A549 (cell line): Measurements from ENCODE around the gene SMIM43. TPM values are rescaled to one million over a fixed set of nuclear protein-coding genes. Genes with fewer than 3 reads are reported as not detected.

Source experiments
- ATOH8 ChIP-seq: fragments of 250-450 bp; sonication (Bioruptor Pico); IDR thresholded peaks from 2 replicates; pipeline ENCODE4 v1.5.0; 2020; ENCODE audit warnings: low read depth, mild to moderate bottlenecking, moderate library complexity
- BCL3 ChIP-seq: fragments of >200 bp; sonication (Bioruptor Twin); formaldehyde crosslinking; IDR thresholded peaks from 3 replicates; pipeline ENCODE4 v1.6.1; 2016
- CBX8 ChIP-seq: fragments of 200-600 bp; sonication (generic); IDR thresholded peaks from 2 replicates; pipeline ENCODE4 v1.6.1; 2016
- CHD2 ChIP-seq: fragments of 150-350 bp; IDR thresholded peaks from 2 replicates; pipeline ENCODE4 v1.6.1; 2014; ENCODE audit warnings: low read length; ENCODE audit not compliant: partially characterized antibody
- CTCF ChIP-seq: fragments of >200 bp; sonication (Bioruptor Twin); formaldehyde crosslinking; IDR thresholded peaks from 3 replicates; pipeline ENCODE4 v1.5.1; 2016
- E2F6 ChIP-seq: IDR thresholded peaks from 2 replicates; pipeline ENCODE4 v1.6.1; 2012; ENCODE audit warnings: low read depth, borderline replicate concordance
- EHF ChIP-seq: fragments of 250-450 bp; sonication (Bioruptor Pico); IDR thresholded peaks from 2 replicates; pipeline ENCODE4 v1.5.0; 2020; ENCODE audit warnings: mild to moderate bottlenecking
- EHMT2 ChIP-seq: fragments of 200-600 bp; sonication (generic); IDR thresholded peaks from 2 replicates; pipeline ENCODE4 v1.6.1; 2016; ENCODE audit warnings: antibody characterized with exemption, low read depth, mild to moderate bottlenecking, moderate library complexity
- ELK1 ChIP-seq: fragments of 150-350 bp; IDR thresholded peaks from 2 replicates; pipeline ENCODE4 v1.6.1; 2014; ENCODE audit warnings: low read depth, mild to moderate bottlenecking, low read length
- FOSL2 ChIP-seq, 2 experiments: fragments of 450-650 bp in 1 of 2; fragments of >200 bp in 1 of 2; sonication (Bioruptor Twin) in 1 of 2; formaldehyde crosslinking; IDR thresholded peaks; 2 replicates each; pipeline versions ENCODE4 v1.5.0 to v1.6.1; 2016 to 2020; ENCODE audit warnings: mild to moderate bottlenecking in 1 of 2, moderate library complexity in 1 of 2
- FOXS1 ChIP-seq: fragments of 250-450 bp; sonication (Bioruptor Pico); IDR thresholded peaks from 2 replicates; pipeline ENCODE4 v1.5.0; 2020; ENCODE audit warnings: mild to moderate bottlenecking, moderate library complexity
- HES2 ChIP-seq: fragments of >200 bp; sonication (Bioruptor Twin); formaldehyde crosslinking; IDR thresholded peaks from 2 replicates; pipeline ENCODE4 v1.6.1; 2016
- HMGXB4 ChIP-seq: fragments of 250-450 bp; sonication (Bioruptor Pico); IDR thresholded peaks from 2 replicates; pipeline ENCODE4 v1.5.0; 2021; ENCODE audit warnings: mild to moderate bottlenecking, moderate library complexity, borderline replicate concordance
- HOXB13 ChIP-seq: fragments of 250-450 bp; sonication (Bioruptor Pico); IDR thresholded peaks from 2 replicates; pipeline ENCODE4 v1.5.0; 2020; ENCODE audit warnings: low read depth, mild to moderate bottlenecking, moderate library complexity
- HOXB5 ChIP-seq: fragments of 250-450 bp; sonication (Bioruptor Pico); IDR thresholded peaks from 2 replicates; pipeline ENCODE4 v1.5.0; 2020; ENCODE audit warnings: mild to moderate bottlenecking, moderate library complexity
- JUN ChIP-seq, 2 experiments: fragments of >200 bp; sonication (Bioruptor Twin); formaldehyde crosslinking; IDR thresholded peaks; 2 replicates in 1 of 2; 3 replicates in 1 of 2; pipeline ENCODE4 v1.6.1; 2016 to 2017
- JUNB ChIP-seq: fragments of >200 bp; sonication (Bioruptor Twin); formaldehyde crosslinking; IDR thresholded peaks from 2 replicates; pipeline ENCODE4 v1.6.1; 2016
- KDM1A ChIP-seq: fragments of 200-600 bp; sonication (generic); IDR thresholded peaks from 2 replicates; pipeline ENCODE4 v1.6.1; 2016; ENCODE audit warnings: low read depth, mild to moderate bottlenecking
- MAFK ChIP-seq: fragments of 450-650 bp; IDR thresholded peaks from 2 replicates; pipeline ENCODE4 v1.6.1; 2014; ENCODE audit not compliant: partially characterized antibody
- MAX ChIP-seq: IDR thresholded peaks from 2 replicates; pipeline ENCODE4 v1.6.1; 2012
- MYC ChIP-seq: IDR thresholded peaks from 2 replicates; pipeline ENCODE4 v1.6.1; 2012; ENCODE audit warnings: mild to moderate bottlenecking, inconsistent platforms, low read length, improper control_type of control experiment, borderline replicate concordance
- NR3C1 ChIP-seq: fragments of >200 bp; sonication (Bioruptor Twin); formaldehyde crosslinking; IDR thresholded peaks from 3 replicates; pipeline ENCODE4 v1.6.1; 2017
- PBX3 ChIP-seq: IDR thresholded peaks from 2 replicates; pipeline ENCODE4 v1.6.1; 2012
- POLR2A ChIP-seq: IDR thresholded peaks from 2 replicates; pipeline ENCODE4 v1.6.1; 2012; ENCODE audit warnings: mild to moderate bottlenecking, low read length
- POLR2AphosphoS2 ChIP-seq: conservative IDR thresholded peaks from 2 replicates; pipeline ENCODE4 v1.6.1; 2012; ENCODE audit warnings: low read length, improper control_type of control experiment, inconsistent platforms
- RAD21 ChIP-seq, 2 experiments: fragments of >200 bp in 1 of 2; sonication (Bioruptor Twin) in 1 of 2; formaldehyde crosslinking in 1 of 2; IDR thresholded peaks in 1 of 2; conservative IDR thresholded peaks in 1 of 2; 2 replicates in 1 of 2; 3 replicates in 1 of 2; pipeline ENCODE4 v1.6.1; 2012 to 2018; ENCODE audit warnings: inconsistent platforms in 1 of 2
- RARB ChIP-seq: fragments of 250-450 bp; sonication (Bioruptor Pico); IDR thresholded peaks from 2 replicates; pipeline ENCODE4 v1.8.0; 2021; ENCODE audit warnings: mild to moderate bottlenecking, moderate library complexity
- RCOR1 ChIP-seq: fragments of 150-350 bp; IDR thresholded peaks from 2 replicates; pipeline ENCODE4 v1.6.1; 2014; ENCODE audit warnings: antibody characterized with exemption, low read length, low read depth
- RNF2 ChIP-seq: fragments of 200-600 bp; sonication (generic); IDR thresholded peaks from 2 replicates; pipeline ENCODE4 v1.6.1; 2016; ENCODE audit warnings: low read depth, mild to moderate bottlenecking, antibody characterized with exemption, moderate library complexity, borderline replicate concordance
- SMC3 ChIP-seq: fragments of >200 bp; sonication (Bioruptor Twin); formaldehyde crosslinking; IDR thresholded peaks from 3 replicates; pipeline ENCODE4 v1.6.1; 2018; ENCODE audit warnings: inconsistent platforms
- TP53 ChIP-seq: fragments of 250-450 bp; sonication (Bioruptor Pico); IDR thresholded peaks from 2 replicates; pipeline ENCODE4 v1.5.0; 2021; ENCODE audit warnings: mild to moderate bottlenecking, moderate library complexity
- ZC3H11A ChIP-seq: fragments of 450-650 bp; IDR thresholded peaks from 2 replicates; pipeline ENCODE4 v1.6.1; 2014; ENCODE audit warnings: antibody characterized with exemption, mild to moderate bottlenecking
- ZFP36 ChIP-seq: fragments of 450-650 bp; IDR thresholded peaks from 2 replicates; pipeline ENCODE4 v1.6.1; 2014; ENCODE audit warnings: borderline replicate concordance; ENCODE audit not compliant: partially characterized antibody
- polyA plus RNA-seq, 4 experiments: library from polyadenylated mRNA; depleted of rRNA in 3 of 4; stranded (reverse); fragments of >200 nt; fragmentation: RNase III in 1 of 4; extraction: RNeasy Plus Mini Kit Qiagen cat#74134 plus additional on column Dnase treatment in 1 of 4; gene quantifications; 2 replicates in 3 of 4; 3 replicates in 1 of 4; pipeline ENCODE4 v1.2.3, GENCODE V29; 2011 to 2017

The SMIM43 gene
- polyA plus RNA-seq, 2 of the 4 experiments (the other 2 are of a cell fraction), result 0.12 to 0.45 TPM

GRCh38 chr4:121711263-121712000, 53.5 kb downstream of the SMIM43 start (continued):
- TF ChIP-seq ATOH8 (CRISPR knock-in tag), result no peak
- TF ChIP-seq RARB (CRISPR knock-in tag), result no peak
- peak; percentile 66 for TF ChIP-seq FOSL2 (IDR thresholded peaks at IDR 0.05)
- TF ChIP-seq FOSL2 (CRISPR knock-in tag; IDR thresholded peaks at IDR 0.05), result peak; percentile 96
- TF ChIP-seq BCL3, result no peak
- no peak for TF ChIP-seq HOXB5 (CRISPR knock-in tag)
- TF ChIP-seq TP53 (CRISPR knock-in tag), result no peak
- TF ChIP-seq CTCF, result no peak
- no peak for TF ChIP-seq ZFP36
- no peak for TF ChIP-seq FOXS1 (CRISPR knock-in tag)
- no peak; the same call in 2 of the 3 replicates for TF ChIP-seq SMC3
- TF ChIP-seq HMGXB4 (CRISPR knock-in tag), result no peak
- TF ChIP-seq ZC3H11A, result no peak
- TF ChIP-seq EHF, result no peak
- TF ChIP-seq PBX3, result no peak
- TF ChIP-seq ELK1, result no peak
- no peak for TF ChIP-seq POLR2AphosphoS2
- TF ChIP-seq RCOR1, result no peak
- TF ChIP-seq JUN (IDR thresholded peaks at IDR 0.05), result peak; percentile 31 to 57; a peak in 2 of 5 replicates
- no peak for TF ChIP-seq HOXB13 (CRISPR knock-in tag)
- no peak for TF ChIP-seq MYC
- no peak for TF ChIP-seq CHD2
- TF ChIP-seq KDM1A, result no peak
- no peak for TF ChIP-seq RNF2
- no peak for TF ChIP-seq RAD21 (conservative IDR thresholded peaks at IDR 0.05 in 1 of 2, IDR thresholded peaks at IDR 0.05 in 1 of 2)
- TF ChIP-seq EHMT2, result no peak
- TF ChIP-seq HES2, result no peak
- no peak for TF ChIP-seq CBX8
- peak; percentile 23; the same call in 1 of the 2 replicates for TF ChIP-seq E2F6
- peak; percentile 69 for TF ChIP-seq JUNB
- TF ChIP-seq MAX, result peak; percentile 59
- TF ChIP-seq NR3C1, result no peak
- peak; percentile 42 for TF ChIP-seq POLR2A
- TF ChIP-seq MAFK, result no peak
